Panc1 (cell line): ENCODE data around the gene SF3B2.

ENCODE experiments used
- CTCF ChIP-seq: fragments of 450-650 bp; IDR thresholded peaks from 2 replicates; pipeline ENCODE4 v1.5.1; 2017; ENCODE audit warnings: mild to moderate bottlenecking
- POLR2AphosphoS5 ChIP-seq: IDR thresholded peaks from 2 replicates; pipeline ENCODE4 v1.6.1; 2012; ENCODE audit warnings: mild to moderate bottlenecking, low read depth, low read length, moderate library complexity
- TCF7L2 ChIP-seq: IDR thresholded peaks from 2 replicates; pipeline ENCODE4 v1.6.1; 2011; ENCODE audit warnings: mild to moderate bottlenecking, low read depth, low read length, inconsistent platforms
- TF ChIP-seq, protein P1 (sequence below), 2 experiments: IDR thresholded peaks; 2 replicates each; pipeline ENCODE4 v1.6.1; 2011 to 2012; ENCODE audit warnings: low read depth in 2 of 2, control low read depth in 1 of 2, low read length in 1 of 2, mild to moderate bottlenecking in 1 of 2, moderate library complexity in 1 of 2; ENCODE audit not compliant: insufficient read depth in 1 of 2

- TF ChIP-seq POLR2AphosphoS5 (no peak), CTCF (no peak), TCF7L2 (no peak)
- TF ChIP-seq, protein P1, sequence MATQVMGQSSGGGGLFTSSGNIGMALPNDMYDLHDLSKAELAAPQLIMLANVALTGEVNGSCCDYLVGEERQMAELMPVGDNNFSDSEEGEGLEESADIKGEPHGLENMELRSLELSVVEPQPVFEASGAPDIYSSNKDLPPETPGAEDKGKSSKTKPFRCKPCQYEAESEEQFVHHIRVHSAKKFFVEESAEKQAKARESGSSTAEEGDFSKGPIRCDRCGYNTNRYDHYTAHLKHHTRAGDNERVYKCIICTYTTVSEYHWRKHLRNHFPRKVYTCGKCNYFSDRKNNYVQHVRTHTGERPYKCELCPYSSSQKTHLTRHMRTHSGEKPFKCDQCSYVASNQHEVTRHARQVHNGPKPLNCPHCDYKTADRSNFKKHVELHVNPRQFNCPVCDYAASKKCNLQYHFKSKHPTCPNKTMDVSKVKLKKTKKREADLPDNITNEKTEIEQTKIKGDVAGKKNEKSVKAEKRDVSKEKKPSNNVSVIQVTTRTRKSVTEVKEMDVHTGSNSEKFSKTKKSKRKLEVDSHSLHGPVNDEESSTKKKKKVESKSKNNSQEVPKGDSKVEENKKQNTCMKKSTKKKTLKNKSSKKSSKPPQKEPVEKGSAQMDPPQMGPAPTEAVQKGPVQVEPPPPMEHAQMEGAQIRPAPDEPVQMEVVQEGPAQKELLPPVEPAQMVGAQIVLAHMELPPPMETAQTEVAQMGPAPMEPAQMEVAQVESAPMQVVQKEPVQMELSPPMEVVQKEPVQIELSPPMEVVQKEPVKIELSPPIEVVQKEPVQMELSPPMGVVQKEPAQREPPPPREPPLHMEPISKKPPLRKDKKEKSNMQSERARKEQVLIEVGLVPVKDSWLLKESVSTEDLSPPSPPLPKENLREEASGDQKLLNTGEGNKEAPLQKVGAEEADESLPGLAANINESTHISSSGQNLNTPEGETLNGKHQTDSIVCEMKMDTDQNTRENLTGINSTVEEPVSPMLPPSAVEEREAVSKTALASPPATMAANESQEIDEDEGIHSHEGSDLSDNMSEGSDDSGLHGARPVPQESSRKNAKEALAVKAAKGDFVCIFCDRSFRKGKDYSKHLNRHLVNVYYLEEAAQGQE (IDR thresholded peaks at IDR 0.05; ENCODE audit: insufficient read depth in 1 of 2, low read depth in 2 of 2, low read length in 1 of 2) = no peak
Observed at GRCh38 chr11:66076561-66076960, 24.4 kb downstream of the SF3B2 start.
